H1 (cell line): ENCODE results near the gene FRY. TPM values are rescaled to one million over a fixed set of nuclear protein-coding genes. Genes with fewer than 3 reads are reported as not detected.

Experiments used
- BCL11A ChIP-seq, 2 experiments: IDR thresholded peaks; one replicate each; pipeline ENCODE4 v1.6.1; 2011; ENCODE audit warnings: low read depth in 2 of 2, low read length in 2 of 2, mild to moderate bottlenecking in 2 of 2
- CEBPB ChIP-seq: IDR thresholded peaks from 2 replicates; pipeline ENCODE4 v1.6.1; 2012; ENCODE audit warnings: low read depth, low read length
- CHD2 ChIP-seq: IDR thresholded peaks from 2 replicates; pipeline ENCODE4 v1.6.1; 2012; ENCODE audit warnings: low read length, improper control_type of control experiment
- HDAC6 ChIP-seq: IDR thresholded peaks from one replicate; pipeline ENCODE4 v1.7.1; 2012; ENCODE audit warnings: low read depth, mild to moderate bottlenecking, inconsistent platforms, low read length, moderate library complexity
- JUN ChIP-seq: IDR thresholded peaks from 2 replicates; pipeline ENCODE4 v1.6.1; 2011; ENCODE audit warnings: low read depth, mild to moderate bottlenecking, improper control_type of control experiment, low read length
- NRF1 ChIP-seq: IDR thresholded peaks from 2 replicates; pipeline ENCODE4 v1.6.1; 2011; ENCODE audit warnings: mild to moderate bottlenecking, low read depth, low read length, improper control_type of control experiment
- POLR2A ChIP-seq, 2 experiments: IDR thresholded peaks; 1 replicate in 1 of 2; 2 replicates in 1 of 2; pipeline ENCODE4 v1.6.1; 2011; ENCODE audit warnings: low read depth in 2 of 2, low read length in 2 of 2, mild to moderate bottlenecking in 2 of 2; ENCODE audit errors: control extremely low read depth in 1 of 2
- POLR2AphosphoS5 ChIP-seq: IDR thresholded peaks from 2 replicates; pipeline ENCODE4 v1.6.1; 2011; ENCODE audit warnings: low read depth, low read length
- RAD21 ChIP-seq, 2 experiments: IDR thresholded peaks in 1 of 2; conservative IDR thresholded peaks in 1 of 2; 2 replicates each; pipeline ENCODE4 v1.6.1; 2011; ENCODE audit warnings: low read depth in 2 of 2, low read length in 2 of 2, improper control_type of control experiment in 1 of 2, inconsistent platforms in 1 of 2, mild to moderate bottlenecking in 1 of 2, moderate library complexity in 1 of 2
- SP2 ChIP-seq: IDR thresholded peaks from 2 replicates; pipeline ENCODE4 v1.6.1; 2012; ENCODE audit warnings: mild to moderate bottlenecking, low read length, inconsistent platforms
- TCF12 ChIP-seq: IDR thresholded peaks from 2 replicates; pipeline ENCODE4 v1.6.1; 2011; ENCODE audit warnings: low read depth, mild to moderate bottlenecking, low read length
- polyA plus RNA-seq, 7 experiments: library from polyadenylated mRNA; depleted of rRNA in 3 of 7; stranded (reverse) in 5 of 7; unstranded in 2 of 7; fragments of >200 nt in 5 of 7; fragments of 200-250 nt in 2 of 7; gene quantifications; 1 replicate in 5 of 7; 2 replicates in 1 of 7; 4 replicates in 1 of 7; pipeline versions ENCODE4 v1.2.1 to v1.2.3, GENCODE V29; 2011 to 2013; ENCODE audit warnings: missing spikeins in 2 of 7, mixed read lengths in 2 of 7
- total RNA-seq: library from RNA; stranded (reverse); fragmentation: NEBNext Ultra II Directional; extraction: Animal tissue kit (Norgen Biotek cat#: 25700); gene quantifications from 2 replicates; pipeline ENCODE4 v1.2.1, GENCODE V29; 2021
- TF ChIP-seq, protein P1 (sequence below): IDR thresholded peaks from 2 replicates; pipeline ENCODE4 v1.6.1; 2011; ENCODE audit warnings: low read length, improper control_type of control experiment

The FRY gene
- total and polyA plus RNA-seq, 2 of the 8 experiments (the other 6 are each of a cell fraction or from before 2014, with no cell fraction given), result 4.3 to 9.2 TPM

GRCh38 chr13:32045982-32046785, 14.6 kb downstream of the FRY start (continued):
- TF ChIP-seq SP2 (no peak), POLR2A (IDR thresholded peaks at IDR 0.05; ENCODE audit: control extremely low read depth in 1 of 2, low read depth in 2 of 2, low read length in 2 of 2) (no peak), RAD21 (IDR thresholded peaks at IDR 0.05 in 1 of 2, conservative IDR thresholded peaks at IDR 0.05 in 1 of 2; ENCODE audit: low read depth in 2 of 2, low read length in 2 of 2) (no peak), CEBPB (peak; percentile 95), CHD2 (no peak), JUN (no peak), HDAC6 (no peak), BCL11A (IDR thresholded peaks at IDR 0.05; ENCODE audit: low read depth in 2 of 2, low read length in 2 of 2) (no peak), NRF1 (no peak), TCF12 (no peak), POLR2AphosphoS5 (no peak)
- TF ChIP-seq, protein P1, sequence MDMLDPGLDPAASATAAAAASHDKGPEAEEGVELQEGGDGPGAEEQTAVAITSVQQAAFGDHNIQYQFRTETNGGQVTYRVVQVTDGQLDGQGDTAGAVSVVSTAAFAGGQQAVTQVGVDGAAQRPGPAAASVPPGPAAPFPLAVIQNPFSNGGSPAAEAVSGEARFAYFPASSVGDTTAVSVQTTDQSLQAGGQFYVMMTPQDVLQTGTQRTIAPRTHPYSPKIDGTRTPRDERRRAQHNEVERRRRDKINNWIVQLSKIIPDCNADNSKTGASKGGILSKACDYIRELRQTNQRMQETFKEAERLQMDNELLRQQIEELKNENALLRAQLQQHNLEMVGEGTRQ, result peak; percentile 56
- TF ChIP-seq, all 59 proteins: peak for 3
